Measurements from ENCODE around the gene RAB33B.
A peak's percentile ranks its signal among the peaks of the same experiment; 100 is the strongest.

RAB33B gene

GRCh38 chr4:139509727-139510410, 55.9 kb downstream of the RAB33B start:
- peak; percentile 14 for DNase-seq

GRCh38 chr4:139511320-139511719, 57.4 kb downstream of the RAB33B start:
- DNase-seq, result no peak

GRCh38 chr4:139514382-139515059, 60.6 kb downstream of the RAB33B start:
- DNase-seq, result no peak

GRCh38 chr4:139515531-139515958, 61.6 kb downstream of the RAB33B start:
- DNase-seq, result no peak

GRCh38 chr4:139521754-139522401, 68.0 kb downstream of the RAB33B start:
- DNase-seq, result no peak

- DNase-seq, result no peak
These were observed 68.5 kb downstream of the RAB33B start for GRCh38 chr4:139522457-139522856.

GRCh38 chr4:139523076-139523475, 69.2 kb downstream of the RAB33B start:
- DNase-seq, result no peak

- DNase-seq, result no peak
These were observed 70.2 kb downstream of the RAB33B start for GRCh38 chr4:139524062-139524631.

GRCh38 chr4:139525414-139525813, 71.5 kb downstream of the RAB33B start:
- no peak for DNase-seq
